Loucy (cell line): ENCODE measurements around the gene CELF2.

Experiments used
- H2AFZ ChIP-seq: fragments of 200-600 bp; sonication (generic); 2 replicates; pipeline ENCODE4 v1.6.0; 2016; ENCODE audit warnings: antibody characterized with exemption, mild to moderate bottlenecking, low read length, moderate library complexity
- H3F3A ChIP-seq: fragments of 200-600 bp; 2 replicates; pipeline ENCODE4 v1.6.0; 2016; ENCODE audit warnings: antibody characterized with exemption, low read depth, mild to moderate bottlenecking
- H3K27me3 ChIP-seq: fragments of 200-600 bp; sonication (generic); 2 replicates; pipeline ENCODE4 v1.6.1; 2014; ENCODE audit warnings: low read length, mild to moderate bottlenecking; ENCODE audit not compliant: insufficient read depth, poor library complexity, severe bottlenecking
- H3K36me3 ChIP-seq: fragments of 200-600 bp; sonication (generic); 2 replicates; pipeline ENCODE4 v1.6.1; 2016; ENCODE audit warnings: low read length; ENCODE audit not compliant: insufficient read depth
- H3K4me1 ChIP-seq: fragments of 200-600 bp; sonication (generic); 2 replicates; pipeline ENCODE4 v1.5.1; 2014; ENCODE audit warnings: low read length, mild to moderate bottlenecking; ENCODE audit not compliant: insufficient read depth, poor library complexity, severe bottlenecking
- H3K4me2 ChIP-seq: fragments of 200-600 bp; sonication (generic); 2 replicates; pipeline ENCODE4 v1.6.0; 2014; ENCODE audit warnings: antibody characterized with exemption, low read length, low read depth, mild to moderate bottlenecking; ENCODE audit not compliant: poor library complexity, severe bottlenecking
- H3K4me3 ChIP-seq: fragments of 200-600 bp; sonication (generic); 2 replicates; pipeline ENCODE4 v1.5.1; 2014; ENCODE audit warnings: low read length, mild to moderate bottlenecking, mixed read lengths; ENCODE audit not compliant: poor library complexity, severe bottlenecking
- H3K79me2 ChIP-seq: fragments of 200-600 bp; sonication (generic); 2 replicates; pipeline ENCODE4 v1.6.1; 2014; ENCODE audit warnings: low read length; ENCODE audit not compliant: insufficient read depth
- H3K9ac ChIP-seq: fragments of 200-600 bp; sonication (generic); 2 replicates; pipeline ENCODE4 v1.6.0; 2014; ENCODE audit warnings: mild to moderate bottlenecking, low read depth, low read length, moderate library complexity; ENCODE audit not compliant: poor library complexity, severe bottlenecking
- H3K9me2 ChIP-seq: fragments of 200-600 bp; sonication (generic); replicated peaks from 2 replicates; pipeline ENCODE4 v1.6.1; 2016; ENCODE audit warnings: low read depth, low read length, mixed read lengths
- H3K9me3 ChIP-seq: fragments of 200-600 bp; sonication (generic); 2 replicates; pipeline ENCODE4 v1.6.1; 2014; ENCODE audit warnings: mild to moderate bottlenecking, antibody characterized with exemption, low read length, low read depth; ENCODE audit not compliant: insufficient read depth
- H4K20me1 ChIP-seq: fragments of 200-600 bp; sonication (generic); 2 replicates; pipeline ENCODE4 v1.6.0; 2014; ENCODE audit warnings: antibody characterized with exemption, low read length, mild to moderate bottlenecking; ENCODE audit not compliant: insufficient read depth, poor library complexity, severe bottlenecking
- CTCF ChIP-seq: fragments of 200-600 bp; sonication (generic); conservative IDR thresholded peaks from 2 replicates; pipeline ENCODE4 v1.5.1; 2014; ENCODE audit warnings: mild to moderate bottlenecking, antibody characterized with exemption, low read length
- EZH2phosphoT487 ChIP-seq: fragments of 200-600 bp; IDR thresholded peaks from 2 replicates; pipeline ENCODE4 v1.6.1; 2018; ENCODE audit warnings: antibody characterized with exemption, mild to moderate bottlenecking, moderate library complexity, borderline replicate concordance

The CELF2 gene

DNA sequence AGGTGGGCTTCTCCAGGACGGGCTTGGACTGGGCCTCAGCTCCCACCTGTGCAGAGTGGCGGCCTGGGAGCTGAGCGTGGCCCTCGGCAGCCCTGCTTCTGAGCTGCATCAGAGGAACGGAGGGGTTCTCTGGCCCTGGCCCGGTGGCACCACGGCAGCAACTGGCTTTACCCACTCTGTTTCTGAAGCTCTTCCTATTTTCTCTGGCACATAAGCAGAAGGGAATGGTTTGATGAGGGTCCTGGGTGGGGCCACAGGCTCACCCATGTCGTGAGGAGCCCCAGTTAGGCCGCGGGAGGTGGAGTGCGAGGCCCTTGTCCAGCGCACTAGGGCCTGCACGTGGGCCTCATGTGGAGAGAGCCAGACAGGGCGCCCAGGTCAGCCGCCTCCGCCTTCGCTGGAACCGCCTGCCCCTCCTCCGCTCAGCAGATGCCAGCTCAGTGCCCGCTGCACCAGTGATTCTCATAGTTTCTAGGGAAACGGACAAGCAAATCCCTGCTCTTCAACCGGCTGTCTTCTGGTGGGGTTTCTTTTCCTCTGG lies 284.0 kb downstream of the CELF2 start:
- no peaks in the 10 kb centered on the region for H3K9me3 ChIP-seq
- no peaks in the 10 kb centered on the region; the same call in 1 of the 2 replicates for H3K79me2 ChIP-seq
- H3K4me3 ChIP-seq = no peak overlapping the region
- H3K36me3 ChIP-seq = peaks cover 96% of the 10 kb centered on the region; the same call in 1 of the 2 replicates
- no peak overlapping the region for H3K4me2 ChIP-seq
- H4K20me1 ChIP-seq = no peaks in the 10 kb centered on the region
- no peaks in the 10 kb centered on the region for H3K4me1 ChIP-seq
- no peak overlapping the region for H2AFZ ChIP-seq
- no peaks in the 10 kb centered on the region for H3F3A ChIP-seq
- H3K27me3 ChIP-seq = no peaks in the 10 kb centered on the region
- TF ChIP-seq CTCF (no peak), EZH2phosphoT487 (no peak)
- no peak overlapping the region for H3K9ac ChIP-seq
- H3K9me2 ChIP-seq = no peaks in the 10 kb centered on the region

DNA sequence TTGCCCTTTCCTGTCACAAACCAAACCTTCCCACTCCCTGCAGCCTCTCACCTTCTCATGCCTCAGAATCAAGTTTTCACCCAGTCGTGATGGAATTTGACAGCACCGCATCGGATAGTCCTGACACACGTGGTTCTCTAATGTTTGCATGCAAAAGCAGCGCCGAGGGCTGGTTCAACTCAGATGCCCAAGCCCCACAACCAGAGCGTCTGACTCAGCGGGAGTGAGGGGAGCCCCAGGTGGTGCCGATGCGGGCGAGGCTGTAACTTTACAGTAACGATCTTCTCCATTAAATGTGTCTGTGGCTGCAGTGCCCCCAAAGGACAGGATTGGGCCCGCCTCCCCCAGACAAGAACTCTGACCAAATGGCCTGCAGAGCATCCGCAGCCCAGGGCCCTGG lies 284.5 kb downstream of the CELF2 start:
- Histone ChIP-seq H4K20me1 (no peaks in the 10 kb centered on the region), H3K9ac (no peak overlapping the region), H3K27me3 (no peaks in the 10 kb centered on the region), H3K4me2 (no peak overlapping the region), H3K79me2 (no peaks in the 10 kb centered on the region; the same call in 1 of the 2 replicates), H3K9me2 (no peaks in the 10 kb centered on the region), H2AFZ (no peak overlapping the region), H3K36me3 (peaks cover 96% of the 10 kb centered on the region), H3K9me3 (no peaks in the 10 kb centered on the region), H3K4me3 (no peak overlapping the region), H3F3A (no peaks in the 10 kb centered on the region), H3K4me1 (no peaks in the 10 kb centered on the region)
- no peak for TF ChIP-seq CTCF
- TF ChIP-seq EZH2phosphoT487 = no peak

GRCh38 chr10:11303361-11304170 lies 285.9 kb downstream of the CELF2 start:
- Histone ChIP-seq H2AFZ (no peak overlapping the region), H4K20me1 (no peaks in the 10 kb centered on the region), H3K27me3 (no peaks in the 10 kb centered on the region), H3K79me2 (no peaks in the 10 kb centered on the region; the same call in 1 of the 2 replicates), H3K4me2 (no peak overlapping the region), H3K9me3 (0 out of 2 replicates have a peak, but pooled peaks cover under 1% of the 10 kb centered on the region), H3K9ac (no peak overlapping the region), H3K36me3 (peaks cover 96% of the 10 kb centered on the region), H3K4me1 (no peaks in the 10 kb centered on the region), H3F3A (no peaks in the 10 kb centered on the region), H3K9me2 (no peaks in the 10 kb centered on the region), H3K4me3 (no peak overlapping the region)
- TF ChIP-seq EZH2phosphoT487 (no peak), CTCF (no peak)
